Endometrium (tissue), 2 donors: ENCODE measurements around the gene LRRC56.

Experiments used
- FAIRE-seq: peaks from 2 replicates; lab custom pipeline; 2012; peaks lifted over from hg19 to GRCh38; lab: Jason Lieb, UNC
- donor health status: control.
- donor health status: control.

The LRRC56 gene

DNA sequence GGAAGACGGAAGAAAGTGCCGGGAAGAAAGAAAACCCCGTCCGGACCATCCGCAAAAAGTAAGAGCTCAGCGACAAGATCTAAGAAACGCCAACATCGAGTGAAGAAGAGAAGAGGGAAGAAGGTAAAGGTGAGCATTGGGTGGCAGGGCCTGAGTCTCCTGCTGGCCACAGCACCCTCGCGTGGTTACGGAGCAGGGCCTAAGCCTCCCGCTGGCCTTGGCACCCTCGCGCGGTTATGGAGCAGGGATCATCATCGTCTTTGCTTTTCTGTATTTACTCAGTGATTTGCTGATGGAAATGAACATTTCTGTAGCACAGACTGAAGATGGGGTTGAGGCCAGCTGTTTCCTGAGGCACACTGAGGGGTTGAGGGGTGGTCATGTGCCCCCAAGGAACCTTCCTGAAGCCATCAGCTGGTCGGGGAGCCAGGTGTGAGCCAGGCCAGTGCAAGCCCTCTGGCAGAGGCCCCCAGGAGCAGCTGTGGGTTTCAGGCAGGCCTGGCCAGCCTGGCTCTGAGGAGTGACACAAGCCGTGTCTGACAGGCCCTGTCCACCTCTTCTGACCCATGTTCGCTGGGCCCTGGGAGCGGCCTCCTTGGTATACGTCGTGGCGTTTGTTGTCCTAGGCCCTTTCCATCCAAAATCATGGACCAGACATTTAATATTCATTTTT is 64.4 kb downstream of the LRRC56 start:
- no peak for FAIRE-seq

DNA sequence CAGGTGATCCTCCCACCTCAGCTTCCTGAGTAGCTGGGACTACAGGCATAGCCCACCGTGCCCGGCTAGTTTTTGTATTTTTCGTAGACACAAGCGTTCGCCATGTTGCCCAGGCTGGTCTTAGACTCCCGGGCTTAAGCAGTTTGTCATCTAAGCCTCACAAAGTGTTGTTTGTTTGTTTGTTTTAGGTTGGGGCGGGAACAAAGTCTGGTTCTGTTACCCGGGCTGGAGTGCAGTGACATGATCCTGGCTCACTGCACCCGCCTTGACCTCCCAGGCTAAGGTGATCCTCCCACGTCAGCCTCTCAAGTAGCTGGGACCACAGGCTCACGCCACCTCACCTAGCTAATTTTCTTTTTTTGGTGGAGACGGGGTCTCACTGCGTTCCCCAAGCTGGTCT is 65.8 kb downstream of the LRRC56 start:
- no peak for FAIRE-seq
